ENCODE measurements around the gene CSF3R.

DNA sequence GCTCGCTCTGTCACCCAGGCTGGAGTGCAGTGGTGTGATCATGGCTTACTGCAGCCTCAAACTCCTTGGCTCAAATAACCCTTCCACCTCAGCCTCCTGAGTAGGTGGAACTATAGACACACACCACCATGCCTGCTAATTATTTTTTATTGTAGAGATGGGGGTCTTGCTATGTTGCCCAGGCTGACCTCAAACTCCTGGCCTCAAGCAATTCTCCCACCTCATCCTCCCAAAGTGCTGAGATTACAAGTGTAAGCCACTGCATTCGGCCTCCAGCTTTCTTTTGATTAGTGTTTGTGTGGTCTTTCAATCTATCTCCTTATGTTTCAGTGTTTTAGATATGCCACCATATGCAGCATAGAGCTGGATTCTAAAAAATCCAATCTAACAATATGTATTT, 19.9 kb upstream of the CSF3R start:
- TF ChIP-seq POLR2A (IDR thresholded peaks at IDR 0.05) (no peak), POLR2AphosphoS5 (IDR thresholded peaks at IDR 0.05) (no peak)
- TF ChIP-seq, protein P1, sequence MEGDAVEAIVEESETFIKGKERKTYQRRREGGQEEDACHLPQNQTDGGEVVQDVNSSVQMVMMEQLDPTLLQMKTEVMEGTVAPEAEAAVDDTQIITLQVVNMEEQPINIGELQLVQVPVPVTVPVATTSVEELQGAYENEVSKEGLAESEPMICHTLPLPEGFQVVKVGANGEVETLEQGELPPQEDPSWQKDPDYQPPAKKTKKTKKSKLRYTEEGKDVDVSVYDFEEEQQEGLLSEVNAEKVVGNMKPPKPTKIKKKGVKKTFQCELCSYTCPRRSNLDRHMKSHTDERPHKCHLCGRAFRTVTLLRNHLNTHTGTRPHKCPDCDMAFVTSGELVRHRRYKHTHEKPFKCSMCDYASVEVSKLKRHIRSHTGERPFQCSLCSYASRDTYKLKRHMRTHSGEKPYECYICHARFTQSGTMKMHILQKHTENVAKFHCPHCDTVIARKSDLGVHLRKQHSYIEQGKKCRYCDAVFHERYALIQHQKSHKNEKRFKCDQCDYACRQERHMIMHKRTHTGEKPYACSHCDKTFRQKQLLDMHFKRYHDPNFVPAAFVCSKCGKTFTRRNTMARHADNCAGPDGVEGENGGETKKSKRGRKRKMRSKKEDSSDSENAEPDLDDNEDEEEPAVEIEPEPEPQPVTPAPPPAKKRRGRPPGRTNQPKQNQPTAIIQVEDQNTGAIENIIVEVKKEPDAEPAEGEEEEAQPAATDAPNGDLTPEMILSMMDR (IDR thresholded peaks at IDR 0.05), result no peak

Data from prostate gland (tissue), 2 donors.